ENCODE data around the gene MYO15A.
A peak's percentile ranks its signal among the peaks of the same experiment; 100 is the strongest.

MYO15A gene

DNA sequence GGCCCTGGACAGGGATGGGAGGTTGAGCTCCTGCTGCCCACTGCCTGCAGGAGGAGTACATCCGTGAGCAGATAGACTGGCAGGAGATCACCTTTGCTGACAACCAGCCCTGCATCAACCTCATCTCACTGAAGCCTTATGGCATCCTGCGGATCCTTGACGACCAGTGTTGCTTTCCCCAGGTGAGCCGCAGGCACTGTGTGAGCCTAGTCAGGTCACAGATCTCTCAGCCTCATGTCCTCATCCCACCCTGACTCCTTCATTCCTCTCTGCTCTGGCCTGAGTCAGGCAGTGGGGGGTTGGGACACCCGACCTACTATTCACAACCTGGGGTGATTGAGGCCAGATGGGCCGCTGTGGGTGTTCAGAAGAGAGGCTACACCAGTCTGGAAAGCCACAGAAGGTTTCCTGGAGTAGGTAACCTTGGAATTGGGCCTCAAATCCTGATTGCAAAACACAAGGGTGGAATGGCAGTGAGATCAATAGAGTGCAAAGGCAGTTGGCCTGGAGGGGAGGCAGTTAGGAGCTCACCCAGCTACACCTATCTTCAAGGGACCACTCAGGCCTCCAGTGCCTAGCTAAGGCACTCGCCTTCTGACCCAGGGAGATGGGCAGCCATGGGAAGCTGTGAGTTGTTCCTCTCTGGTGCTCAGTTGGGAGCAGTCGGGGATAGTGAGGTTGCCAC, 29.7 kb downstream of the MYO15A start:
- DNase-seq = no peak

- no peak for DNase-seq
These were observed 30.5 kb downstream of the MYO15A start for GRCh38 chr17:18139092-18139491.

GRCh38 chr17:18139498-18139897, 30.9 kb downstream of the MYO15A start:
- no peak for DNase-seq

- DNase-seq = no peak
These were observed 31.4 kb downstream of the MYO15A start for GRCh38 chr17:18139949-18140348.

GRCh38 chr17:18140648-18141047, 32.1 kb downstream of the MYO15A start:
- DNase-seq = no peak

DNA sequence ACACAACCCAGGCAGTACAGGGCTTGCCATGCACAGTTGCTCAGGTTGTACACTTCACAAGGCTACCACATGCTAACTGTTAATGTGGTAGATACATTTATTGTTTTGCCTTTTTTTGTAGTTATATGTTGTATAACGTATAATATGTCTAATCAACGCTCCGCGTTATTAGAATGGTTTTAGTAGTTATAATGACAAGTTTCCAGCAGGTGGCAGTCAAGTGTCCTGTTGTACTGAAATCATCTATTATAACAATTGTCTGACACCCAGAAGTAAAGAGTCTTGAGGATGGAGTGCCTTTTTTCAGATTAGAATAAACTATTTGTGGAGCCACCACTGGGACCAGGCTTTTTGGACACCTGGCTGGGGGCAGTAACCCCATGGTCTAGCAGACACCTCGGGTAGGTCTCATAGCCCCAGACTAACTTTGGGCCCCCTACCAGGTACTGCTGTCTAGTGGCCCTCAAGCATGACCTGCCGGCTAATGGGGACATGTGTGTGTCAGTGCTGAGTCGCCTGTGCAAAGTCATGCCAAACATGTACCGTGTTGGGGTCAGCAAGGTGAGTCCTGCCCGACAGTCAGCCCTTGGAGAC, 32.8 kb downstream of the MYO15A start:
- DNase-seq = peak; percentile 43 to 56

GRCh38 chr17:18142417-18142816, 33.9 kb downstream of the MYO15A start:
- DNase-seq = no peak

- DNase-seq = no peak
These were observed 34.7 kb downstream of the MYO15A start for GRCh38 chr17:18143044-18143936.

GRCh38 chr17:18144261-18144660, 35.7 kb downstream of the MYO15A start:
- DNase-seq = no peak

GRCh38 chr17:18144855-18145254, 36.3 kb downstream of the MYO15A start:
- no peak for DNase-seq

- no peak for DNase-seq
These were observed 37.3 kb downstream of the MYO15A start for GRCh38 chr17:18145811-18146210.

- no peak for DNase-seq
These were observed 37.7 kb downstream of the MYO15A start for GRCh38 chr17:18146259-18146658.

GRCh38 chr17:18146980-18147379, 38.4 kb downstream of the MYO15A start:
- DNase-seq = no peak

DNA sequence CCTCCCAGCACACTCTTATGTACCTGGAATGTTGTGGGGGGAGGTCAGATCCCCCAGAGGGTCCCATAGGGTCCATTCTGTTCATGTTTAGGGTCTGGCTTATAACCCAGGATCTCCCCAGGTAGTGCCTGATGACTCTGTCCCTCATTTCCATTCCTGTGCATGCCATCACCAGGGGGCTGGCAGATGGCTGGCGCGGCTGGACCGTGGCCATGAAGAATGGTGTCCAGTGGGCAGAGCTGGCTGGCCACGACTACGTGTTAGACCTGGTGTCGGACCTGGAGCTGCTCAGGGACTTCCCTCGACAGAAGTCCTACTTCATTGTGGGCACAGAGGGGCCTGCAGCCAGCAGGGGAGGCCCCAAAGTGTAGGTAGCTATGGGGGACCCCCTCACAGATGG, 40.0 kb downstream of the MYO15A start:
- no peak for DNase-seq

DNA sequence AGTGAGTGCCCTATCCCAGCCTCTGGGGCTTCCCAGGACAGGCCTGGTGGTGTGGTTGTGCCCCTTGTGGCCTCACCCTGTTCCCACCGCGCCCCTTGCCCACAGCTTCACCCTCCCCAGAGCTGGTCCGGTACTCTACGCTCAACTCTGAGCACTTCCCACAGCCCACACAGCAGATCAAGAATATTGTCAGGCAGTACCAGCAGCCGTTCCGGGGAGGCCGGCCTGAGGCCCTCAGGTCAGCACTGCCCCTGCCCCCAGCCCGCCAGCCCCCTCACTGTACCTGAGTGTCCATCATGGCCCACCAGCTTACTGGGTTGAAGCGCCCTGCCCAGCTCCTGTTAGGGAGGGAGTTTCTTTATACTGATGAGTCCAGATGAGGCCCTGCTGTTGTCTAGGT, 42.7 kb downstream of the MYO15A start:
- no peak for DNase-seq

GRCh38 chr17:18155179-18155578, 46.6 kb downstream of the MYO15A start:
- DNase-seq = no peak

- DNase-seq = no peak
These were observed 47.8 kb downstream of the MYO15A start for GRCh38 chr17:18156171-18156975.

- no peak for DNase-seq
These were observed 48.4 kb downstream of the MYO15A start for GRCh38 chr17:18156976-18157280.

GRCh38 chr17:18157354-18157985, 48.9 kb downstream of the MYO15A start:
- DNase-seq = no peak

DNA sequence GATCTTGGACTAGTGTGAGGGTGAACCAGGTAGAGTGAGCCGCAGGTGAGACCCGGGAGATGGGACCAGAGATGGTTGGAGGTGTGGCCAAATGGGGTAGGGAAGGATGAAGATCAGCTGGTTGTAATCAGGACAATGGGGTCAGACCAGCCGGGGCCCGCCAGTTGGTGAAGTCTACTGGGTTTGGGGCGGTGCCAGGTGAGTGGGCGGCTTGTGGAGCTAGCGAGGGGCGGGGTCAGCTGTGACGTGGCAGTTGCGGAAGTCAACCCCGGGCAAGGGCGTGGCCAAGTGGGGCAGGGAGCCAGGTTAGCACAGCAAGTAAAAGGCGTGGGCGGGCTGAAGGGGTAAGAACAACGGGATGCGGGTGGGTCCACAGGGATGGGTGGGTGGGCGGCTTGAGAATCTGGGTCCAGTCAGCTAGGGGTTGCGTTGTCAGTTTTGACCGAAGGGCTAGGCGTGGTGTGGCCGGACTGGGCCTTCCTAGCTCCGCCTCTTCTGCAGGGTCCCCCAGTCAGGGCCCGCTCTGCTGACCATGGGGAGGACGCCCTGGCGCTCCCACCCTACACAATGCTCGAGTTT, 49.6 kb downstream of the MYO15A start:
- peak; percentile 97 to 98 for DNase-seq

GRCh38 chr17:18159551-18160120, 51.1 kb downstream of the MYO15A start:
- DNase-seq = no peak
